Activated effector memory CD4-positive, alpha-beta T cell treated with Interleukin-2 at 50 U/mL for 16 hours (primary cell): ENCODE results near the gene MAOA.
A peak's percentile ranks its signal among the peaks of the same experiment; 100 is the strongest.
"Not testable (repeated sequence)": the region's sequence is repeated elsewhere in the genome, so short reads cannot be mapped to it uniquely, and the experiment has no call there.

ENCODE experiments used
- DNase-seq: peaks from one replicate; pipeline ENCODE4 v3.0.0-alpha.2; 2020

Gene MAOA

DNA sequence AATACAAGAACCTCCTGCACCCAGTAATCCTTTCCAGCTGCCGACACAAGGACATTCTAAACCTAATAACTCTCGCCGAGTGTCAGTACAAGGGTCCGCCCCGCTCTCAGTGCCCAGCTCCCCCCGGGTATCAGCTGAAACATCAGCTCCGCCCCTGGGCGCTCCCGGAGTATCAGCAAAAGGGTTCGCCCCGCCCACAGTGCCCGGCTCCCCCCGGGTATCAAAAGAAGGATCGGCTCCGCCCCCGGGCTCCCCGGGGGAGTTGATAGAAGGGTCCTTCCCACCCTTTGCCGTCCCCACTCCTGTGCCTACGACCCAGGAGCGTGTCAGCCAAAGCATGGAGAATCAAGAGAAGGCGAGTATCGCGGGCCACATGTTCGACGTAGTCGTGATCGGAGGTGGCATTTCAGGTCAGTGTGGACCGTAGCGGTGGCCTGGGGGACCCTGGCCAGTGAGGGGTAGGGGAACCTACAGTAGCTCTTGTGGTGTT, at the start of gene MAOA:
MAOA (plus strand) TSS at position 295 of the 490 bp plus-strand sequence; CDS start at position 338, 43 bp downstream.
- peak; percentile 2 for DNase-seq

GRCh38 chrX:43612400-43612799, 43.7 kb upstream of the MAOA start:
- no peak for DNase-seq

DNA sequence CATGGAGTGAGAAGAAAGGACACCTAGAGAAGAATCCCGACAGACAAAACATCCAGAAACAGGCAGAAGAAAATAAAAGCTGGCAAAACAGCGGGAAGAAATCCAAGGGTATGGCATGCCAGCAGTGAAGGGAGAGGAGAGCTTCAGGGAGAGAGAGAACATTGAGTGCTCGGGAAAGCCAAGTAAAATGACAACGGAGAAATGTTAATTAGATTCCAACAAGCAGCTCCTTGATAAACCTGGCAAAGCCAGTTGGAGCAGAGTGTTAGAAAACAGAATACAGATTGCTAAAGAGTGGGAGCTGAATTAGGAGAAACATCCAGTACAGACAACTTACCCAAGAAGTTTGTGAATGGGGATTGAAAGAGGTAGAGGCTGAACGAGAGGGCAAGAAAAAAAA, 40.4 kb upstream of the MAOA start:
- DNase-seq = no peak

DNA sequence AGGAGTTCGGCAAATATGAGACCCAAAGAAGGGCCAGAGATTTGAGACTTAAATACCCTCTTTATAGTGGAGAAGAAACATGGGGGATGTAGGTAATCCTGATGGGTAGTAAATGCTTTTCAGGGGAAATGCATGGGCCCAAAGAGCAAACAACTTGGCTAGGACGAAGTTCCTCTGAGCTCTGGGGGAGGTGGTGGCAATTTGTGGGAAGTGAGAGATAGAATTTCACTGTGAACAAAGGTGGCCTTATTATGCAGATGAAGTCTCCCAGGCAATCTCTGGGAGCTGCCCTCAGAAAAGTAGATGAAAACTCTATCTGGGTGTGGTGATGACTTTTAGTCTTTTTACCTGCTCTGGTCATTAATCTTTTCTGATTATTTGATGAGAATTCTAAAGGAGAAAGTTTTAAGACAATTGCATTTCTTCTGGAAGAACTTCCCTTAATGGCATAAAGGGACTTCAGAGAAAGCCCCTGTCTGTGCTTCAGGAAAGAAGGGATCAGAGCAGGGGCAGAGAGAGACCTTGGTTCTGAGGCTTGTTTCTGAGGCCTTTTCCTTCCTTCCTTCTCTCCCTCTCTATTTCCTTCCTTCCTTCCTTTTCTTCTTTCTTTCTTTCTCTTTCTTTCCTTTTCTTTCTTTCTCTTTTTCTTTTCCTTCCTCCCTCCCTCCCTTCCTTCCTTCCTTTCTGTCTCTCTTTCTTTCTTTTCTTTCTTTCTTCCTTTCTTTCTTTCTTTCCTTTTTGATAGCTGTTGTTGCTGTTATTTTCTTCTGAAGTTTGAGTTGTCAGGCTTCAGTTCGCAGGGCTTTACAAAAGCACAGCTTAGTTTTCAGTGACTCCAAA, 37.5 kb upstream of the MAOA start:
- DNase-seq = no peak

GRCh38 chrX:43619861-43620260, 36.2 kb upstream of the MAOA start:
- DNase-seq = not testable (repeated sequence)

- DNase-seq = no peak
Observed at GRCh38 chrX:43627147-43627546, 29.0 kb upstream of the MAOA start.

DNA sequence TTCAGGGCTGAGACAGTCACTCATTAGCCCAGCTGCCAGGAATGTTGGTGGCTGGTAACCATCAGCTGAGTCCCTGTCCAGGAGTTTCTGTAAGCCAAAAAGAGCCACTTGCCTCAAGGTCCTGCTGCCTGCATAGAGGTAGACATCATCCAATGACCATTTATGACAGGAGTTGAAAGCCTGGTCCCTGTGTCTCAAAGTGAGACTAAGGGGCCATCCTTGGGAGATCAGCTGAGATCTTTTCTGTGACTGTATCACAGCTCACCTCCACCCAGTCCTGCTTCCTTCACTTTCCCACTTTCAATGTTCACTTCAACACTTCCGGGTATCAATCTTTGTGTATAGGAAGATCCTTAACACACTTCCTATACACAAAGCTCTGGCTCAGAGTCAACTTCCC, 28.4 kb upstream of the MAOA start:
- no peak for DNase-seq

DNA sequence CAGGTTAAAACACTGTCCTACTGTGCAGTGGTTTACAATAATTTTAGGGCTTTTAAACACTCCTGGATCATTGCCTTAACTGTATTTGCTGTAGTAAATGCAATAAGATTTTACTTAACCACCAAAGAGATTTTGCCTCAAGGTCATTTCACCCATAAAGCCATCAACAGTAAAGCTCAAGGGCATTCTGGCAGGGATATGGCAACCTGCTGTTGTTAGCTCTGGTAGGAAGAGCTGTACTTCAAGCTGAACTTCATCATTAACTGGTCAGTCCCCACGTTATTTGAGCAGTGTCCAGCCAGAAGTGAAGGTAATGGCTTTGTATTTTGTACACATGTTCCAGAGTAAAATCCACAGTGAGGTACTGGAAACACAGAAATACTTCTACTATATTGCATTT, 26.9 kb upstream of the MAOA start:
- DNase-seq = no peak

DNA sequence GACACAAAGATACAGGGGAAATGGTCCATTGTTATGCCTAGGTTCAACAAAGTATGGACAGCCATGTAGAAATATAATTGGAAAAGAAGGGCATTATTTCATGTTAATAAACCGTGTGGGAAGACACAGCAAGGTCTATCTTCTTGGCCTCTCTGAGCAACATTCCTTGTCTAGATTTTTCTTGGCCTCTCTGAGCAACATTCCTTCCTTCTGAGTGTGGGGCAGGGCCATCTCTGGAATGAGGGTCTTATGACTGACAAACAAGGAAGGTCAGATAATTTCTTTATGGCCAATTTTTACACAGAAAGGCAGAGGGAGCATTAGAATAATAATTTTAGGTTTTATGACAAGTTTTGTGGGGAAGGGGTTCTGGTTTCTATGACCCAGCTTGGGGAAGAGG, 24.3 kb upstream of the MAOA start:
- no peak for DNase-seq

GRCh38 chrX:43633081-43633480, 23.0 kb upstream of the MAOA start:
- DNase-seq = no peak

- DNase-seq = no peak
Observed at GRCh38 chrX:43633757-43634156, 22.3 kb upstream of the MAOA start.

DNA sequence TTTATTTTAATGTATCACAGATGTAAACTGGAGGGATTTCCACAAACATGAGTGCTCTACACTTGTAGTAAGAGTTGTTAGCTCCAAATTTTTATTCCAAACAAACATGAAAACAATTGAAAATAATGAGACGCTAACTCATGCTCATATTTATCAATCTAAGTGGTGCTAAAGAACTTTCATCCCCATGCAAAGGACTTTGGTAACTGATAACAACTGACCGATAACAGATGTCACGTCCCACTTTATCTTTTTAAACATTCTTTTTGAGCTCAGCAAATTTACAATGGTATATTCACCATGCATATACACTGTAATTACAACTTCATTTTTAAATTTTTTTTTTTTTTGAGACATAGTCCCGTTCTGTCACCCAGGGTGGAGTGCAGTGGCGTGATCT, 15.6 kb upstream of the MAOA start:
- no peak for DNase-seq

- DNase-seq = no peak
Observed at GRCh38 chrX:43641691-43642090, 14.4 kb upstream of the MAOA start.

GRCh38 chrX:43643201-43643600, 12.9 kb upstream of the MAOA start:
- no peak for DNase-seq

GRCh38 chrX:43643662-43644061, 12.4 kb upstream of the MAOA start:
- no peak for DNase-seq

DNA sequence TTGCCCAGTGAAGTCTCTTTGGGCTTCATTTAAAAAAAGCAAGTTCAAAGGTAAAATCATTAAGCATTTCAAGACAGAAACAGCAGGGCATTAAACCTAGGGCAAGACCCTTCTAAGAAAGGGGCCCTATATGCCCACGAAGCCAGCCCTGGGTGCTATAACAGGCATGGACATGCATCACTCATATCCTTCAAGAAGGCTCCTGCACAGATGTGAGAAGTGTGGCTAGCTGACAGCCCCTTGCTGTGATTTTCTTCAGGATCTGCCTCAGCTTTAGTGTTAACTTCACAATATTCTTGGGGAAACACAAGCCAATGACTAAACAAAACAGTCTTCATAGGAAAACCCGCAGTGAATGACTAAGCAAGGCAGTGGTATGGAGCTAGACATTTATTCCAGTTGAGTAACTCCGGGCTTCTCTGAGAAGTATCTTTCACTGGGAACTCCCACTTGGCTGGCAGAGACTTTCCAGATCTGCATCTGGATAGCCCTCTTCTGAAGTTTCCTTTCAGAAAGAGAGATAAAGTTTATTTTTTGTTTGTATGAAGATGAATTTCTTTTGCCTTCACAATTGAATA, 11.9 kb upstream of the MAOA start:
- no peak for DNase-seq

GRCh38 chrX:43646800-43647199, 9.3 kb upstream of the MAOA start:
- no peak for DNase-seq

DNA sequence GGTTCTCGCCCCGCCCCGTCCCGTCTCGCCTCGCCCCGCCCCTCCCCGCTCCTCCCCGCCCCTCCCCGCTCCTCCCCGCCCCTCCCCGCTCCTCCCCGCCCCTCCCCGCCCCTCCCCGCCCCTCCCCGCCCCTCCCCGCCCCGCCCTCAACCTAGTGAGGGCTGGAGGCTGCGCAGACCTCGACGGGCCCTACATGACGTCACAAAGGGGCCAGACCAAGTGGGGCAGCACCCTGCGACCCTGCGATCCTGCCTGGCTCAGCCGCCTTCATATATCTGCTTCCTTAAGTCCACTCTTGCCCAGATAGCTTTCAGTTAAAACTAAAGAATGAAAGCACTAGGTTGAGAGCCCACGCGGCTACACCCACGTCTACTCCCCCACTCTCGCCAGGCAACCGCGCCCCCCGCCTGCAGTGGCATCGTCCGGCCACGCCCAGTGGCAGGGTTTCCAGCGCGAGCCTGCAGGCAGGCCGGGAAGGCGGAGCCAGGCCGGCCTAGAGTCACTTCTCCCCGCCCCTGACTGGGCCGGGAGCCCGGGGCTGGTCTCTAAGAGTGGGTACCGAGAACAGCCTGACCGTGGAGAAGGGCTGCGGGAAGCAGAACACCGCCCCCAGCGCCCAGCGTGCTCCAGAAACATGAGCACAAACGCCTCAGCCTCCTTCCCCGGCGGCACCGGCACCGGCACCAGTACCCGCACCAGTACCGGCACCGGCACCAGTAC, 1.5 kb upstream of the MAOA start:
- peak; percentile 78 for DNase-seq

GRCh38 chrX:43655151-43656004, 721 bp upstream of the MAOA start:
- peak; percentile 9 for DNase-seq

DNA sequence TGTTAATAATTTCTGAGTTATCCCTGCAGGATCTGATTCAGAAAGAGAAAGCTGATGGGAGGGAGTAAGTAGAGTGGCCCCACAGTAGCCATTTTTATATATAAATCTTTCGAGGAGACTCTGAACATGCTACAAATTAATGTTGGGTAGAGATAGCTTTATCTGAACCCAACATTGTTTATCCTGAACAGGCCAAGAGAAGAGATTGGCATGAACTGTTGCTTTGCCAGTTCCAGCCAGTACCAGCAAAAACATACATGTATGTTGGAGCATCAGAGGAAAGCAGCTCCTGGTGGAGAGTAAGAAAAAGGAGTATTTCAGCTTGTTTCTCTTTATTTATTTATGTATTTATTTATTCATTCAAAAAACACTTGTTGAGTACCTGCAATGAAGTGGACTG, 1.6 kb downstream of the MAOA start:
- DNase-seq = no peak

DNA sequence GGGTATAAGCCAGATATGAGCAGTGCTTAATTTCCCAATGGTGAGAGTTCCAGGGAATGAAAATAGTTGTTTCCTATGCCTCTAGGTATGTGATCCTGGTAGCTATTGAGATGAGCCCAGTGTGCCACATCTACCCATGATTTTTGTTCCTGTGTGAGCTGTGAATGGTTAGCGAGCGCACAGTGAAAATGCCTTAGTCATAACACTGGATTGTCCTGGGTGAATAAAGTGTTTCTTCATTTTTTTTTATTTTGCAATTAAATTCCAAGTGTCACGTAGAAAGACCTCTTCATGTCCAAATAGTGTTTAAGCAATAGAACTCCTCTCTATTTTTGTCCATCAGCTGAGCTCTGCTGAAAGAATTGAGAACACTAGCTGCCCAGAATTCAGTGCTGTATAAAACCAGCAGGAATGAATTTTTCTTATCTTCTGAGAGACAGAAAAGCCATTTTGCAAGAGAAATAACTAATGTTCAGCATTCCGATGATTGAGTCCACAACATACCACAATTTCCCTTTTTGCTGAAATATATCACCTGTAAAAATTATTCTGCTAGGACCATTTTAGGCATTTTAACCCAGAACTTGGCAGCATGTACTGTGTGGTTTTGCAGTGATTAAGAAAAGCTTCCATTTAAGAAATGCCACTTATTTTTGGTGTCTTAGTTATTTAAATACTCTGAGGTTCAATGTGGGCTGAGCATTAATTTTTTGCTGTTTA, 5.6 kb downstream of the MAOA start:
- DNase-seq = no peak

GRCh38 chrX:43663173-43663572, 7.1 kb downstream of the MAOA start:
- no peak for DNase-seq
